Stimulated activated CD8-positive, alpha-beta memory T cell treated with anti-CD3 and anti-CD28 coated beads, Interleukin-15, amount 100 ng/mL, for 24 hours (primary cell): ENCODE results near the gene CLIC6.
"Not testable (repeated sequence)": the region's sequence is repeated elsewhere in the genome, so short reads cannot be mapped to it uniquely, and the experiment has no call there.

ENCODE experiments used
- DNase-seq: peaks from one replicate; pipeline ENCODE4 v3.0.0-alpha.2; 2020; ENCODE audit warnings: low read depth

CLIC6 gene

GRCh38 chr21:34693192-34693810 is 24.5 kb downstream of the CLIC6 start:
- no peak for DNase-seq

GRCh38 chr21:34695434-34695833 is 26.6 kb downstream of the CLIC6 start:
- no peak for DNase-seq

- no peak for DNase-seq
These were observed 27.3 kb downstream of the CLIC6 start for GRCh38 chr21:34696121-34696520.

GRCh38 chr21:34697826-34698225 is 29.0 kb downstream of the CLIC6 start:
- no peak for DNase-seq

- no peak for DNase-seq
These were observed 29.6 kb downstream of the CLIC6 start for GRCh38 chr21:34698270-34699015.

DNA sequence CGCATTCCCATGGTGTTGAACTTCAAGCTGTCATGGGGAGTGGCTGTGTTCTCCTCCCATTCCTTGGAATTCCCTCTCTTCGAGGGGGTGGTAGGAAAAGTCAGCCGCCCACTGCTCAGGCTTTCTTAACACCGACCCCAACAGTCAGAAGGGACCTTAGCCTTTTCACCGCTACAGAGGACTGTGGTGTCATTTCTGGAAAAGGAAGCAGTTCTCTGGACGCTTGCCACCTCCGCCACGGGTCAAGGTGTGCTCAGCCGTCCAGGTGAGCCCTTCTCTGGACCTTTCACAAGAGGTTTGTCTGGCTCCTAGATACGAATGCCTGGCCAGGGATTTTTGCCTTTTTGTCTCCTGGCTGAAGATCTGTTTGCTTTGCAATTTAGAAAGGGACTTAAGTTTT is 31.8 kb downstream of the CLIC6 start:
- no peak for DNase-seq

- DNase-seq = no peak
These were observed 32.9 kb downstream of the CLIC6 start for GRCh38 chr21:34701726-34702125.

GRCh38 chr21:34702341-34703170 is 33.8 kb downstream of the CLIC6 start:
- DNase-seq = no peak

DNA sequence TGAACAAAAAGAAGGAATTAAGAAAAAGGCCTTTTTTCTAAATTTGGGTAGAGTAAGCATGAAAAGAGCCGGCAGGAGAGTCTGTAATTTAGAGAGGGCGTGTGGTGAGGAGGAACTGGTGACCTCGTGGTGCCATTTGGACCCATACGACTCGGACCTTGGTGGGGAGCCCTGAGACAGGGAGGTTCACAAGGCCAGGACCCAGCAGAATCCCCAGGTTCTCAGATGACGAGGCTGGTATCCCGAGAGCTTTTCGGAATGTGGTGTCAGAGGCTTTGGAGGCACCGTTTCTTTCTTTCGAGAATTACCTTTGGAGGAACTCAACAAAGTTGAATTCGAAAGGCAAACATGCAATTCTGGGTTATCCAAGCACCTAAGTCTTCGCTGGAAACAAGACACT is 34.8 kb downstream of the CLIC6 start:
- DNase-seq = no peak

DNA sequence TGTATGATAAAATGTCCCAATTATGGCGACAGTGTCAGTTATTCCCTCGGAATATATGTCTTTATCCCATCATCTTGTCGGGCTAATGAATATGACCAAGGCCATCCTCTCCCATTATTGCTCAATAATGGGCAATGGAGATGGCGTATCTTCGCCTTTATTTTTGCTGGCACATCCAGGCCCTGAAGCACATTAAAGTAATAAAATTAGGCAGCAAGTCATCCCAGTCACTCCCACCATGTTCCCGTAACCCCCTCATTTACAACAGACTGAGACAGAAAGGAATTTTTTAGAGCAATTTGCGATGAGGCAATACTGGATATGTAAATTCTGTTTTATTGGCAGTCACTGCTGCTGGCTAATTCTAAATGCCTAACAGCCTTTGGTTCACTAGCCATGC is 35.3 kb downstream of the CLIC6 start:
- DNase-seq = no peak

DNA sequence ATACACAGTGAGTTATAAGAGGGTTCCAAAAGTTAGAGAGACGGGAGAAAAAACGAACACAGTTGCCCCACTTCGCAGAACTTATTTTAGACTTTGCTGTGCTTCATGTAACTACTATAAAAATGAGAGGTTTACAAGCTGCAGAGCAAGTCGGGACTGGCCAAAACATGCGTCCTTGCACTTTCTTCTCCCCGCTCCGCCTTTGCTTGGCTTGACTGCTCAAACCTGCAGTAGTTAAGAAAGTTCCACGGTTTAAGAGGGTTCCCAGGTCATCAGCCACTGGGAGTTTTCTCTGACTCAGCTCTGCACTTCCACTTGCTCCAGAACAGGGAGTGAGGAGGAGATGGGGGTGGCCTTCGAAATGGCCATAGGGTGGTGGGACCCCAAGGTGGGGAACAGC is 36.2 kb downstream of the CLIC6 start:
- DNase-seq = no peak

DNA sequence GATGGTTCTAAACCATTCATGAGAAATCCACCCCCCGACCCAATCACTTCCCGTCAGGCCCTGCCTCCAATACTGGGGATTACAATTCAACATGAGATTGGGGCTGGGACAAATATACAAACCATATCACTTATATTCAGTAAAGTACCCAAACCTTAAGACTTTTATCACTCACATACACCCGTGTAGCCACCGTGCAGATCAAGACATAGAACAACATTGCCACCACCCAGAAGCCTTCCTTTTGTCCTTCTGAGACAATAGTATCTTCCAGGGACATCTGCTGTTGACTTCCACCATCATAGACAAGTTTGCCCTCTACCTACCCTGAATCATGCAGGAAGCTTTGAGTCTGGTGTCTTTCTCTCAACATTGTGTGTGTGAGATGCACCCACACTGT is 37.5 kb downstream of the CLIC6 start:
- no peak for DNase-seq

- no peak for DNase-seq
These were observed 39.1 kb downstream of the CLIC6 start for GRCh38 chr21:34707876-34708325.

DNA sequence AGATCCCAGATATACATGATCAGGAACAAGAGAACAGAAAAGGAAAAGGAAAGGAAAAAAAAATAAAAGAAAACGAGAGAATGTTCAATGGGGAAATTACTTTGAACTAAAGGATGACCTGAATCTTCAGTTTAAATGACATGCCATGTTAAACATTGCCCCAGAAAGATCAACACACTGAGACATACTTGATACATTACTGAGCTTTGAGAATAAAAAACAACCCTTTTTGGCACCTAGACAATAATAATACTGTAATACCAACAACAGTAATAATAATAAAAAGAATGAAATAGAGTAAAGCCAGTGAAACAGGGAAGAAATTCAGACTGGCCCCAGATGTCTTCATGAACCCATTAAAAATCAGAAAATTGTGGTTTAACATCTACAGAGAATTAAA is 44.8 kb downstream of the CLIC6 start:
- DNase-seq = no peak

DNA sequence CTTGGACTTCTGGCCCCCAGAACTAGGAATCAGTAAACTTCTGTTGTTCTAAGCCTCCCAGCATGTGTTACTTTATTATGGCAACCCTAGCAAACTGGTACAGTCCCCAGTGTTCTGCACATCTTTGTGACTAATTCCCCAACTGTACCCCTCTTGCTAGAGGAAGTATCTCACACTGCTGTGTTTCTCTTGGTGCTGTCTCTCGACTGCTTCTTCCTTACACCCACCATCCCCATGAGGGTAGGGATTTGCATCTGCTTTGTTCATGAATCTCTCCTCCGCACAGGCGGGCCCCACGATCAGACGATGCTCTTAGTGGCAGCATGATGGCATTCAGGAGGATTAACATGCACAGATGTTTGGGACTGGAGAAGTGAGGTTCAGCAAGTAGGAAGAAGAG is 46.7 kb downstream of the CLIC6 start:
- no peak for DNase-seq

- DNase-seq = no peak
These were observed 47.3 kb downstream of the CLIC6 start for GRCh38 chr21:34715985-34716596.

DNA sequence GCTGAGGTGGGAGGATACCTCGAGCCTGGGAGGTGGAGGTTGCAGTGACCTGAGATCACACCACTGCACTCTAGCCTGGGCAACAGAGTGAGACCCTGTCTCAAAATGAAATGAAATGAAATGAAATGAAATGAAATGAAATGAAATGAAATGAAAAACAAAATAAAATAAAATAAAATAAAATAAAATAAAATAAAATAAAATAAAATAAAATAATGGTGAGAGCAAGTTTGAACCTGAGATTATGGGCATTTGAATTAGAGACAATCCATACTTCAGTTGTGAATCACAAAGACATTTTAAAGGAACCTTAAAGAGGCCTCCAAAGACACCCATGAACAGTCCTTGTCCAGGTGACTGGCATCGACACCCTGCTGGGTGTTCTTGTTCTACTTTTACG is 49.7 kb downstream of the CLIC6 start:
- DNase-seq = not testable (repeated sequence)

DNA sequence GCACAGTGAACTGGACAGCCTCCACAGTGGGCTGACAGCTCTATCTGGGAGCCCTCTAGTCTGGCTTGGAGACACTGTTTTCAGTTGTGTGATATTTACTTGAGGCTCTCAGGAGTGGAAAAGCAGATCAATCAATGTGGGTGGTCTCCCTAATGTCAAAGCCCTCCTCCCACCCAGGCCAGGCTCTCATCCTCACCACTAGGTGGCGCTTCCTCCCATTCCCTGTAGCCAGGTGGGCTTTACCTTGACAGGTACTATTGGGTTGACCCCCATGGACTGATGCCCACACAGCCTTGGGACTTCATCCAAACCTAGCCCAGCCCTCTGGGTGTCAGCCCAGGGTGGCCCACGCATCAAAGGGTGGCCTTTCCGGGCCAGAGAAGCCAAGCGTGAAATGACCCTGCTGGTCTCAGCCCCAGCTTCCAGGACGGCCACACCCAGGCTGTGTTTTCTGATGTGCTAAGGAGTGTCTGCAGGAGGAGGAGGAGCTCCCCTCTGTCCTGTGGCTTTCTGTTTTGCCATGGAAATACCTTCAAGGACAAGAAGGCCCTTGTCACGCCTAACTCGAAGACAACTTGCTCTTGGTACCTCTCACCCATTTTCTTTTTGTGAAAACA is 54.0 kb downstream of the CLIC6 start:
- no peak for DNase-seq

DNA sequence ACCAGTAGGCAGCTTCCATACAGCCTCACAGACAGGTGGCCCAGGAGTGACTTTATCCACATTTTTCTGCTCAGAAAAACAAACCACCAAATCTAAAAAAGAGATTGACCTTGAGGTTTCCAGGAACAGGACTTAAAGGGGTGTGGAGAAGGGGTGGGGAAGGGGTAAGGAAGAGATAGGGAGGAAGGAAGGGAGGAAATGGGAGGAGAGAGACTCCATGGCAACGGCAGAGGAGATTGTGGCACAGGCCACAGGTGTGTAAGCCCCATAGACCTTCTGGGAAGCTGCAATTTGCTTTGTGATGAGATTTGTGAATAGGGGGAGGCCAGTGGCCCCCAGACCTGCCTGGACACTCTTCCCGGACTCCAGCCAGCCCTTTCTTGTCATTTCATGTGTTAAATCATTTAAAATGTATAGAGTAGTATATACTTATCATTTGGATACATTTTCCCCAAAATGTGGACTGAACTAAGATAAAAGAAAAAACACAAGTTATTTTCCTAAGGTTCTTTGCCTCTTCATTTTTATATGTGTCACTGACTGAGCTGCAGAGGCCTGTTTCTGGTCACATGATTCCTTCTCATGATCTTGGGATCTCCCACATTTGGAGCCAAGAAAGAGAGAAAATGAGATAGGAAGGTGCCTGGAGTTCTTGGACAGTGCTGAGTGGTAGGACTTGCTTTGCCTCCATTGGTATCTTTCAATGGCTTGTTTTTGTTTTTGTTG is 55.5 kb downstream of the CLIC6 start:
- no peak for DNase-seq

GRCh38 chr21:34724857-34725195 is 56.0 kb downstream of the CLIC6 start:
- DNase-seq = no peak

DNA sequence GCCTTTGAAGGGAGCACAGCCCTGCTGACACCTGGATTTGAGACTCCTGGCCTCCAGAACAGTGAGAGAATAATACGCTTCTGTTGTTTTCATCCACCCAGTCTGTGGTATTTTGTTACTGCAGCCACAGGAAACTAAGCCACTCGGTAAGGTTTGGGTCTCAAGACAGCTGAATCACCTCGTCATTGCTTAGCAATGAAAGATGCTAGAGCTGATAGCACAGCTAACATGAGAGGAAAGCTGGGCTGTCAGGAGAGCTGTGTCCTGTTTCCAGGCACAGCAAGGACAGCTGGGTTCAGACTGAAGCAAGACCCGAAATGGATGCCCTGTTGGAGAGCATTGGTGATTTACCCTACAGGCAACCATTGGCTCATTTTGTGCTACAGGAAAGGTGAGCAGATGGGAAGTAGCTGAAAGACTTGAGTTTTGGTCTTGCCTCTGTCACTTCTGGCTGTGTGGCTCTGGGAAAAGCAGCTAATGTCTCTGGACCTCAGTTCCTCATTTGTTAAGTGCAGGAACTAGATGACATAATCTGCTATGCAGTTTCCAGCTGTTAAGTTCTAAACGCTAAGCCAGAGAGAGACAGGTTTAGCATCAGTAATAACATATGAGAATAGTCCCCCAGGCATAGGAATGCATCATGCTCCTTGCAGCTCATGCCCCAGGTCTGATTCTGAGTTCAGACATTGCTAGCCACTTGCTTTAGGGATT is 58.0 kb downstream of the CLIC6 start:
- no peak for DNase-seq
